Mammary epithelial cell (primary cell): ENCODE measurements around the gene AGPS.

Experiments used
- CTCF ChIP-seq, 2 donors: IDR thresholded peaks in 1 of 2; conservative IDR thresholded peaks in 1 of 2; 2 replicates each; pipeline ENCODE4 v1.5.1; 2011 to 2012; ENCODE audit warnings: inconsistent platforms in 2 of 2, low read length in 2 of 2, mild to moderate bottlenecking in 2 of 2, control low read depth in 1 of 2, low read depth in 1 of 2; ENCODE audit not compliant: insufficient read depth in 1 of 2; ENCODE audit errors: extremely low read depth in 1 of 2
- EZH2 ChIP-seq: IDR thresholded peaks from 2 replicates; pipeline ENCODE4 v1.6.1; 2012; ENCODE audit warnings: low read length, inconsistent platforms, borderline replicate concordance

GRCh38 chr2:177593402-177593801, 200.8 kb downstream of the AGPS start:
- TF ChIP-seq CTCF (conservative IDR thresholded peaks at IDR 0.05 in 1 of 2, IDR thresholded peaks at IDR 0.05 in 1 of 2; ENCODE audit: extremely low read depth in 1 of 2, insufficient read depth in 1 of 2, low read depth in 1 of 2, low read length in 2 of 2) (no peak), EZH2 (no peak)
